CD1c-positive myeloid dendritic cell (primary cell): ENCODE data around the gene LY6G5B.
"Not testable (repeated sequence)": the region's sequence is repeated elsewhere in the genome, so short reads cannot be mapped to it uniquely, and the experiment has no call there.

Experiments used
- DNase-seq: peaks from one replicate; pipeline ENCODE4 v3.0.0-alpha.2; 2016; ENCODE audit errors: extremely low spot score

LY6G5B gene

DNA sequence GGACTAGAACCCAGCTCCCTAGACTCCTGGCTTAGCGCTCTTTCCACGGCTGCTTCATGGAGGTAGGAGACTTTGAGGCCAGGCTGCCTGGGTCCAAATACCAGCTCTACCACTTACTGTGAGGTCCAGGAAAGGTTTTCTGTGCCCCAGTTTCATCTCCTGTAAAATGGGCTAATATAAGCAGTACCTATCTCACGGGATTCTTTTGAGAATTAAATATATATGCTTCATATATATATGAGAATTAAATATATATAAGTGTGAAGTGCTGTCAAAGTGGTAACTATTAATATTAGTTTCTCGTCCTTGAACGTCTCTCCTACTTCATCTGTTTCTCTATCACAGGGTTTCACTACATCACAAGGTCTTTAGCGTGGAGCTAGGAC is 21.3 kb downstream of the LY6G5B start:
- DNase-seq = no peak

DNA sequence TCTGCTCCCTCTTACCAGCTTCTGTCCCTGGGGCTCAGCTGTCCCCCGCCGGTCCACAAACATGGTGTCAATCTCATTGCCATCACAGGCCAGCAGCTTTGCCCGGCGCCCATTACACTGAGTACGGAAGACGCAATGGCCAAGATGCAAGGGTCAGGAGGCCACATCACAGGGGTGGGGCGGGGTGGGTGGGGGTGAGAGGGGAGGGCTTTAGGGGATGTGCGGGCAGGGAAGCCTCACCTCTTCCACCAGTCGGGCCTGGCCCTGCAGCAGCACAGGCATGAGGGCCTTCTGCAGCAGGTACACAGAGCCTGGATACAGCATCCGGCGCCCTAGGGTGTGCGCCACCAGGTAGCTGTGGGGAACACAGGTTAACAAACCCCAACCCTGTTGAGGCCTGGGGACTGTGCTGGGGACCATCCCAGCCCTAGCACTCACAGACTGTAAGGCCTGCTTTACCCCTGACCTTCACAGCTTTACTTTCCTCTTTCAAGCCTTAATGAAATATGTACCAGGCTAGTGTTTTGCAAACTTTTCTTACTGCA is 21.9 kb downstream of the LY6G5B start:
- DNase-seq = no peak

DNA sequence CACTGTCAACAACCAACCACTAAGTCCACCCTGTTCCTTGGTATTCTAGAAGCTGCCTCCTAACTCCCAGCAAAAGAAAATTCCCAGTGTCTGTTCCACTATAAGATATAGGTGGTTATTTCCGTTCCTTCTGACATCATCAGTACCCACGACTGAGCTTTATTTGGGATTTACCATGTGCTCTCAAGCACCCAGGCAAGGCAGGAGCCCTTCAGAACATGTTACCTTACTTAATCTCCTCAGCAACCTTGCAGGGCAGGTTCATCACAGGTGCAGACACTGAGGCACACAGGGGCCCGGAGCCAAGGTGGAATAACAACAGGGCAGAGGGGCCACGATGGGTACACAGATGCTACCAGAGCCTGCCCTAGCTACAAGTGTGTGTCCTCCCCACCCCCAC is 22.6 kb downstream of the LY6G5B start:
- DNase-seq = no peak

DNA sequence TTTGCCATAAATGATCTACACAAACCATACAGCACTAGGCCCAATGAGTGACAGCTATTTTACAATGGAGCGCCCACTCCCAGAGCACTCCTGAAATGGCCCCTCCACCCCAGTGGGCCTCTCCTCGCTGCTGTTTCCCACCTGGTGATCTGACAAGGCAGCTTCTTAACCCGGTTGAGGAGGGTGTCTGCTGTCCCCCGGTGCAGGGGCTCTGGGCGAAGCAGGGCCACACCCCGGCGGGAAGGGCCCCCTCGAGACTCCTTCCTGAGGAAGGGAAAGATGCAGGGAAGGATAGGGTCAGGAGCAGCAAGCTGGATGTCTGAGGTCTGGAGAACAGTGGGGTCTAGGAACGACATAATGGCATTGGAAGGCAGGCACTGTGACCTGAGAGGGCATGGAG is 23.1 kb downstream of the LY6G5B start:
- no peak for DNase-seq

DNA sequence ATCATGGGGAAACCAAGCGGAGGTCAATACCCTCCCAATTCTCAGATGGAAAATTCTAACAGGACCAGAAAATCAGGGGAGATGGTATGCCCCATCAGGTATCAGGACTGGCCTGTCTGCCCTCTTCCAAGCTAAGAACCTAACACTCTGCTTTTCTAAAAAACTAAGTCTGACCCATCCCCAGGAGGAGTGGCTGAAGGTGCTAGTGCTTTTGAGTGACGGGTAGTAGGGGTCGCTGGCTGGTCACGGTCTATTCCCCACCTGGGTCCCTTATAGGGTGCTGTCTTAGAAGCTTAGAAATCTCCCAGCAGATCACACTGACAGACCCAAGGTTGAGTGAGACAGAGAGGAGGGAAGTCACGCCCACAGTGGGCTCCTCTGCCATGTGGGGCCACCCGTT is 23.8 kb downstream of the LY6G5B start:
- DNase-seq = no peak

DNA sequence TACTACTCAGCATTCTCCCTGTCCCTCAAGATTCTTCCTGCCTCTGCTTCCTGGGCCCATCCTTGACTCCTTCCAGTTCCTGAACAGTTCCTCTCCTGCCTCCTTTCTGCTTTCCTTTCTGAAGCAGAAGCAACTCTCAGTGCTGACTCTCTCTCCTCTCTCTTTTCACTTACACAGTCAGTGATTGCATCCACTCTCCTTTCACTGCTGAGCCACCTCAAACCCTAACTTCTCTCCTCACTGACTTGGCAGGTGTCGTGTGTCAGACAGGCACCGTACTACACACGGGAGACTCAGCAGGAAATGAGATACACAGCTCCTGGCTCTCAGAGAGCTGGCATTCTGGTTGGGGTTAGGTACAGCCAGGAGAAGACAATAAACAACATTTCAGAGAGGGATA is 27.8 kb downstream of the LY6G5B start:
- no peak for DNase-seq

DNA sequence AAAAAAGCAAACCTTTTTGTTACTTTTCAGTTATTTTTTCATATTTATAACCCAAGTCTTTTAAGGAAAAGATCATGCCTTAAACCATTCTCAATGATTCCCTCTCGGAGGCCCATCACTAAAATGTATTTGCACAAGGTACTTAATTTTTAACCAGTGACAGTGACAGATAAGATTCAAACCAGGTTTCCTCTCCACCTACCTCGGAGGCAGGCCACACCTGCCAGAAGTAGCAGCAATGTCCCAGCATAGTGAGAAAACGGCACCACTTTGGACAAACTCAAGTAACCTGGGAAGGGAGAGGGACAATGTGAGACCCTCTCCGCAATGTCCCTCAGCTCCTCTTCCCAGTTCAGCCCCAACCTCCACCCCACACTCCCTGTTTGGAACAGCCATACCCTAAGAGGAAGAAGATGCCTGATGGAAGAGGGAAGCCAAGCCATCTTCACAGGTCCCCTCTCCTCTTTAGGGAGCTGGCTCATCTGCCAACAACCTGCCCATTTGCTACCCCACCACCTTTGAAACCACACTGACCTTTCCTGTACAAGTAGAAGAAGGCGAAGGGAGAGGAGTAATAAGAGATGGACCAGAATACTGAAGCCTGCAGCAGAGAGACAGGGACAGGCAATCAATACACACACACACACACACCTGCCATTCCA is 31.1 kb downstream of the LY6G5B start:
- no peak for DNase-seq

DNA sequence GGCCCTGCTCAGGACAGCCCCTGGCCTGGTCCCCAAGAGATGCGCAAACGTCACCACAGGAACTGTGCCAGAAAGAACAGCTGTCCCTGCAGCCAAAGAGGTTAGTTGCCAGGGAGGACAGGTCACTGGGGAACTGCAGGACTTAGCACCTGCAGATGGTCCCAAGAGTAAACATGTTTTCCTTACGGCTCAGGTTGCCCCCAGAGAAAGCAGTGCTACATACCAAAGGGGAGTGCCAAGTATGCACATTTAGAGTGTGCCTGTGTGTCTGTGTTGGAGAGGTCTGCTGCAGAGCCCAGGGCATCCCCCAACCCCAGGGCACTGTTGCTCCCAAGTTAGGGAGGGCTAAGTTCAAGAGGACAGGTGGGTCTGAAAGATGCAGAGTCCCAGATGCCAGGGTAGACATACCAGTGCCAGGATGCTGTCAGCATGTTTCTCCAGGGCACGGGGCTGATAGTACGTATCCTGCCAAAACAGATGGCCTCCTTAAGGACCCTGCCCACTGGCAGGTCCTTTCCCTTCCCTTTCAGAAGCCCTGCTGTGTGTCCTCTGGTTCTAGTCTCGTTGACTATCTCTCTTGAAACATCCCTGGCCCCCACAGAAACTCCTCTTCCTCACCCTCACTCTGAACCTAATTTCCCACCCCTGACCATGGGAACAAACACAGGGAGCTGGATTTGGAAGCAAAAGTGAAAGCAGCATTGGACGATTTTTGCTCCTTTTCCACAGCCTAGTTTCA is 32.1 kb downstream of the LY6G5B start:
- no peak for DNase-seq

DNA sequence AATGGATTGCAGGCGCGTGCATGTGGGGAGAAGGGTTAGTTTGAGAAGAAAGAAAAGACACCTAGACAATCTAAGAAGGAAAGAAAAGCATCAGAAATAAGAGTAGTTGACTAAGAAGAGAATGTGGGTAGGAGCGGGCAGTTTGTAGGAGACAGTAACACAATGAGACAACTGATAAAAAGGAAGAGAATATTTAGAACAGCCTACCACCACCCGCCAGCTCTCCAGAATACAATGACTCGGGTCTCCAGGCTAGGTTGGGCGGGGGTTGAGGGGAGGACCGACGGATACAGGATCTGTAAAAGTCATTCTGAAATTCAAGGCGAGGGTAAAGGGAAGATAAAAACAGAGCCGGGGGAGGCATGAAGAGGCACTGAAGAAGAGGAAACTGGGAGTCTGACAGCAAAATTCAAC is 32.6 kb downstream of the LY6G5B start:
- DNase-seq = peak; percentile 68

DNA sequence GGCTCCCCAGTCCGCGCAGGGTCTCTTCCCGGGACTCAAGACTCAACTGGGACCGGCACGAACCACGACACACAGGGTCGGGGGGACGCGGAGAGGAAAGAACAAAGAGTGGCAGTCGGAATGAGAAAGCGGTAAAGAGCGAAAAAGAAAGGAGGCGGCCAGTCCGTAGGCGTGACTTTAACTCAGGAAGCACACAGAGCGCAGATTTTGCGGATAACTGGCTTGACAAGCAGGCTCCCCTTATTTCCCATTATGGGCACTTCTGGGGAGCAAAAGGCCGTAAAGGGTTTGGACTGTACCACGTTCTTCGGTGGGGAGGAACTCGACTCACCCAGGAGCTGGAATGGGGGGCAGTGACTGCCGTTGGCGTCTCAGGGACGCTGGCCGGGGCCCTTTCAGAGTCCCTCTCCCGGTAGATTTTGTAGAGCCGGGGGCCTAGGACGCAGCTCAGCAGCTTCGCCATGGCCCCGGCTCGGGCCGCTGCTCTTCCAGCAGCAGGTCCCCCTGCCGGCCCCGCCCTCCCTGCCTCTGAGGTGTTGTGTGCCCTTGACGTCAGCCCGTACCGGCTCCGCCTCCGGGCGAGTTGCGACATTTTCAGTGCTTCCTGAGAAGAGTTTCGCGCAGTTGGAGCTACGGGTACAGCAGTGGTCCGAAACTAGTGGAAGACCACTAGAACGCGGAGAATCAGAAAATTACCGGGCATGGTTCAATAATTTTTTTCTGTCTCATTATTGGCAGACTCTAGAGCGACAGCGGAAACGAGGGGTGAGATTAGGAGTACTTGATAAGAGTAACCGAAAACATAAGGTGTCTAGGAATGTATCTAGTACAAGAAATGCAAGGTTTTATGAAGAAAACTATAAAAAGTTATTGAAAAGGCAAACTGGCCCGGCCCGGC is 33.3 kb downstream of the LY6G5B start, which contains the start of gene ABHD16A:
TSS of gene ABHD16A (minus strand) at position 506 of the 898 bp plus-strand sequence. CDS start at position 463, 43 bp downstream.
- peak; percentile 99 for DNase-seq

DNA sequence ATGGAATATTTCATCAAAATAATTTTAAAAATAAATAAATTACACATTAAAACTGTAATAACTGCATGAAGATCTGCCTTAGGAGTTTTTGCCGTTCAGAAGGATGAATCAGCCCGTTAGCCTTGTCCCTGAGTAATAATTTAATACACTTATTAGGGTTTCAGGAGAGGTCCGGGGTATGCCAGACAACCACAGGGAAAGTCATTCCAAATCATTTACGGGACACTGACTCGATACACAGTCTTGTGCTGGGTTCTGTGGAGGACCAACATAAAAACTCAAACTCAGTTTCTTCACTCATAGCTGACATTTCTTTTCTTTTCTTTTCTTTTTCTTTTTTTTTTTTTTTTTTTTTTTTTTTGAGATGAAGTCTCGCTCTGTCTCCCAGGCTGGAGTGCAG is 36.2 kb downstream of the LY6G5B start:
- DNase-seq = no peak

DNA sequence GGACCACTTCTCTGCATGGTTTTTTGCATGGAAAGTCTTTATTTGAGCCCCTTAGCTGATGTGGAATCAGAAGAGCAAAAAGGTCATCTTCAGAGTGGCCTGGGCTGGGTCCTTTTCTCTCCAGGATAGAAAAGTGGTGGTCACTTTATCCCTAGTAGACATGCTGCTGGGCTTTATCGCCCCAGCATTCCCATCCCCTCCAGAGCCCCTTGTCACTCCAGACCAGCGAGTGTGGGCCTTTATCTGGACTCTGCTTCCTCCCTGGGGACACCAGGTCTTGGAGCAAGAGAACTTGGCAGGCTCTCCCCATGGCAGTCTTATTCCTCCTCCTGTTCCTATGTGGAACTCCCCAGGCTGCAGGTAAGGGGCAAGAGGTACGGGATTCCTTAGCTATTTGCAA is 36.8 kb downstream of the LY6G5B start, which contains the start of gene LY6G6F:
TSS of gene LY6G6F (plus strand) at position 268 of the 400 bp plus-strand sequence. CDS start at position 309, 41 bp downstream.
- no peak for DNase-seq

DNA sequence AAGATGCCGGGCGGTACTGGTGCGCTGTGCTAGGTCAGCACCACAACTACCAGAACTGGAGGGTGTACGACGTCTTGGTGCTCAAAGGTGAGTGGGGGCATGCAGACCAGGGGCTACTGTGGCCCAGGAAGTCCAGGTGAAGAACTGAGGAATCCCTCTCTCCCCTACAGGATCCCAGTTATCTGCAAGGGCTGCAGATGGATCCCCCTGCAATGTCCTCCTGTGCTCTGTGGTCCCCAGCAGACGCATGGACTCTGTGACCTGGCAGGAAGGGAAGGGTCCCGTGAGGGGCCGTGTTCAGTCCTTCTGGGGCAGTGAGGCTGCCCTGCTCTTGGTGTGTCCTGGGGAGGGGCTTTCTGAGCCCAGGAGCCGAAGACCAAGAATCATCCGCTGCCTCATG is 37.9 kb downstream of the LY6G5B start:
- DNase-seq = no peak

DNA sequence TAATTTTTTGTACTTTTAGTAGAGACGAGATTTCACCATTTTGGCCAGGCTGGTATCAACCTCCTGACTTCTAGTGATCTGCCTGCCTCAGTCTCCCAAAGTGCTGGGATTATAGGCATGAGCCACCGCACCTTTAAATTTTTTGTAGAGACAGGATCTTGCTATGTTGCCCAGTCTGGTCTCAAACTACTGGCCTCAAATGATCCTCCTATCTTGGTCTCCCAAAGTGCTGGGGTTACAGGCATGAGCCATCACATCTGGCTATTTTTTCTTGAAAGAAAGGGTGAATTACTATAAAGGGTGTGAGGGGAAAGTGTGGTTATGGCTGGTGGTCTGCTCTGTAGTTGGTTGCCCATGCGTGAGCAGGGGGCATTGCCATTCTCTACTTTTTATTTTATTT is 38.4 kb downstream of the LY6G5B start:
- DNase-seq = no peak

DNA sequence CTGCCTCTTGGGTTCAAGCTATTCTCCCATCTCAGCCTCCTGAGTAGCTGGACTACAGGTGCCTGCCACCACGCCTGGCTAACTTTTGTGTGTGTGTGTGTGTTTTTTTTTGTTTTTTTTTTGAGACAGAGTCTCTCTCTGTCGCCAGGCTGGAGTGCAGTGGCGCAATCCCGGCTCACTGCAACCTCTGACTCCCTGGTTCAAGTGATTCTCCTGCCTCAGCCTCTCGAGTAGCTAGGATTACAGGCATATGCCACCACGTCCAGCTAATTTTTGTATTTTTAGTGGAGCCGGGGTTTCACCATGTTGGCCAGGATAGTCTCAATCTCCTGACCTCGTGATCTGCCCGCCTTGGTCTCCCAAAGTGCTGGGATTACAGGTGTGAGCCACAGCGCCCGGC is 39.4 kb downstream of the LY6G5B start:
- DNase-seq = not testable (repeated sequence)

DNA sequence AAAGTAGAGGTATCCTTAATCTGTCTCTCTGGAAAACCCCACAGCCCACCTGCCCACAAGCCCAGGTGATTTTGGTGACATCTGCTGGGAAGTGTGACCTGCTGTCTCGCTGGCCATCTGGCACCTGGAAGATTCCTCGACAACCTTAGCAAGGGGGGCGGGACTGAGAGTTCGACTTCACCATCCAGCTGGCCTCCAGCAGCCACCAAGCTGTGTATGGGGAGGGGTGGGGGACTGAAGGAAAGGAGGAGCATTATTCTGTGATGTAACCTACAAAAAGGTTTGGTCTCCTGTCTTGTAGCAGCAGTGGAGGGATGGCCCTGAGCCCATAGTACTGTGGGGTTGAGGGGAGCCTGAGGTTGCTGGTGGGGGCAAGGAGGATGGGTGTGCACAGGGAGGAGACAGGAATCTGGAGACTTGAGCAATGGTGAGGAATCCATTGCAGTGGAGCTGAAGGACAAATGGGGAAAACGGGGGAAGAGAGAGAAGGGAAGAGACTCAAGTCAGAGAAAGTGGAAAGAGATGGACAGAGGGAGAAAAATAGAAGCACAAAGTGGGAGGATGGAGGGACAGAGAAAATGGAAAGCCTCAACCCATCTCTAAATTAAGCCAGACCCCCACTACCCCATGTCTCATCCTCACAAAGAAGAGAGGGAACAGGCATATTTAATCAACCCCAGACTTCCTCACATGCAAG is 40.9 kb downstream of the LY6G5B start:
- no peak for DNase-seq

DNA sequence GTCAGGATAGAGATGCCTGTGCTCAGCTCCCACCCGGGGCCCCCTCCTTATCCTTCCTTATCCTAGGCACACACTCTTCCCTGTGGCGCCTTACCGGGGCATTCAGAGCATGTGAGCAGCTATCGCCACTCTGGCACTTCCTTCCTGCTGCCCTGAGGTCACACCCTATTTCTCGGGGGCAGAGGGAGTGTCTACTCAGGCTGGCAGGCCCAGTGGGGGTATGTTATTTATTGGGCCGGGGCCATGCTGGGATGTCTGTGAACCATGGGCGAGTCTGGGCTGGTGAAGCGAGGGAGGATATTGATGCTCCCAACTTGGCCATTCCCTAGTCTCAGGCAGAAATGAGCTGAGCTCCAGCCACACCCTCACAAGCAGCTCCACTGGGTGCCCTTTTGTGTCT is 41.5 kb downstream of the LY6G5B start:
- peak; percentile 28 for DNase-seq

DNA sequence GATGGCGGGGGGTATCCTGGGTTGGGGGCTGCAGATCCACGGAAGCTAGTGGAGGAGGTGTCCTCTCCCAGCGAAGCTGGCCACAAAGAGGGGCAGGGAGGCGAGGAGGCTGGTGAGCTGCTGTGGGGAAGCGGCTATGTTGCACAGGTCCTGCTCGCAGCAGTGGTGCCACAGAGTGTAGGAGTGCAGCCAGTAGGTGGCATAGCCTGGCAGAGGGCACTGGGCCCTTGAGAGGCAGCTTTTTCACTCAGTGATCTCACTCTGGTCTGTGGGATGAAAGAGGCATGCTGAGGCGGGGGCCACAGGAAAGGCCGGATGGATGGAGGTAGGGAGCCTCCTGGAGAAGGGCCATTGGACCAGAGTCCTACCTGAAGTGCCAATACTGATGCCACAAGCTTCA is 42.5 kb downstream of the LY6G5B start:
- DNase-seq = no peak

DNA sequence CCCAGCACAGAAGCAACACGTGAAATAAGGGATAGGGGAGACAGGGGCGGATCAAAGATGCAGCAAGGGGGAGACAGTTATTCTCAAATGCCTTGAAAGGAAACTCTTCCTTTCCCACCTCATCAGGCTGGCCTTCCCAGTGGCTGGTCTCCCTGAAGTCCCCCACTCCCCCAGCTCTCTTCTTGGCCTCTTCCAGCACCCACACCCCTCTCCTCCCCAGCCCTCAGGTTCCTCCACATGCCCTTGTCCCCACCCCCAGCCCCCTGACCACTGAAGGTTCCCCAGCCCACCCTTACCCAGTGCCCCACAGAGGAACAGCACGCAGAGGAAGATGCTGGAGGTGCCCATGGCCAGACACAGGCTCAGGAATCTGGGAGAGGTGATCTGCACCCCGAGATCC is 43.7 kb downstream of the LY6G5B start:
- DNase-seq = no peak

DNA sequence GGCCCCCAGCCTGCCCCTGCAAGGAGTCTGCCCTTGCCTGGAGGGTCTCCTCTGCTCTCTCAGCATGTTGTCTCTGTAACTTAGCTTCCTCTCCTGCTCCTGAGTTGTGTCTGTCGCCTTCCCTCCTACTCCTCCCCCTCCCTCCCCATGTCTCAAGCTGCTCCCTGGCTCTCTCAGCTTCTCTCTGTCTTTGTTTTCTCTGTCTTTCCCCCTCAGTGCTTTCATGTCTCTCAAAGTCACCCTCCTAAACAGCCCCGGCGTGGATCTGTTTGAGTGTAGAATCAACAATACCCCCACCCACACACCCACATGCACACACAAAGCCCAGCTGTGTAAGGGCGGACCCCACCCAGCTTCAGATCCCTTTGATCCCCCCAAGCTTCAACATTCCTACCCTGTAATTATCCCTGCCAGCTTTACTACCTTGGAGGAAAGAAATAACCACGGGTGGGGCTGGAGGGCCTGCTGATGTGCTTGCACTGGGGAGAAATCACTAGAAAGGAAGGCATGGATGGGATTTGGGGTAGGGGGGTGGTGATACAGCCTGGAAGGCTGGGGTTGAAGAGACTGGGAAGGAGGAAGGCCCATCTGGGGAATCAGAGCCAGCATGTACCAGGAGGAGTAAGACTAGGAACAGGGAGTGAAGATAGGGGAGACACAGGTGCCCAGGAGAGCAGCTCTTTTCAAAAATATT is 44.4 kb downstream of the LY6G5B start:
- DNase-seq = no peak
